GM12878 (cell line): Measurements from ENCODE around the gene ADRA2C. TPM values are rescaled to one million over a fixed set of nuclear protein-coding genes. Genes with fewer than 3 reads are reported as not detected.

Experiments used
- ATAC-seq: fragments of 200-7000 bp; cut with Tn5 transposase; 3 replicates; pipeline ENCODE4 v1.9.1; 2020; ENCODE audit warnings: mild to moderate bottlenecking, moderate library complexity
- BruUV-seq: library from RNA; stranded (reverse); fragments of 400-500 nt; replicated peaks from 2 replicates; lab custom pipeline; 2021; lab: Mats Ljungman, UMichigan
- CTCF ChIA-PET: fragments of 300-600 bp; sonication (Branson Sonifier 250); formaldehyde crosslinking; extraction: SDS; loops from one replicate; lab custom pipeline; 2021; ENCODE audit warnings: inconsistent platforms; lab: Yijun Ruan, JAX
- POLR2A ChIA-PET: fragments of 350-600 bp; formaldehyde crosslinking; extraction: SDS; loops from one replicate; lab custom pipeline; 2021; ENCODE audit warnings: inconsistent platforms; lab: Charles Lee
- RAD21 ChIA-PET: fragments of 300-600 bp; sonication (Branson Sonifier 250); formaldehyde crosslinking; loops from one replicate; lab custom pipeline; 2023; ENCODE audit warnings: antibody characterized with exemption; ENCODE audit not compliant: unreplicated experiment; lab: Charles Lee
- SMC1A ChIA-PET: fragments of 300-600 bp; sonication (Branson Sonifier 250); formaldehyde crosslinking; loops from one replicate; lab custom pipeline; 2023; ENCODE audit not compliant: unreplicated experiment, uncharacterized antibody; lab: Charles Lee
- DNase-seq: peaks from one replicate; pipeline ENCODE4 v3.0.0-alpha.2; 2011; ENCODE audit warnings: low read depth, low spot score
- FAIRE-seq: peaks from 3 replicates; lab custom pipeline; 2011; peaks lifted over from hg19 to GRCh38; lab: Jason Lieb, UNC
- H2AFZ ChIP-seq: 2 replicates; pipeline ENCODE4 v1.6.0; 2011; ENCODE audit warnings: low read depth, low read length, control low read depth; ENCODE audit not compliant: control insufficient read depth
- H3K27ac ChIP-seq: 2 replicates; pipeline ENCODE4 v1.5.1; 2011; ENCODE audit warnings: control low read depth; ENCODE audit not compliant: control insufficient read depth, insufficient read depth
- H3K27me3 ChIP-seq, 2 experiments: replicated peaks in 1 of 2; 2 replicates each; pipeline versions ENCODE4 v1.6.0 to v1.6.1; 2011; ENCODE audit warnings: low read length in 1 of 2; ENCODE audit not compliant: control insufficient read depth in 2 of 2, insufficient read depth in 2 of 2
- H3K36me3 ChIP-seq, 2 experiments: 2 replicates each; pipeline ENCODE4 v1.5.1; 2011; ENCODE audit warnings: low read length in 1 of 2; ENCODE audit not compliant: control insufficient read depth in 2 of 2, insufficient read depth in 2 of 2
- H3K4me1 ChIP-seq: 2 replicates; pipeline ENCODE4 v1.6.1; 2011; ENCODE audit warnings: mild to moderate bottlenecking, low read length, moderate library complexity, mixed read lengths; ENCODE audit not compliant: control insufficient read depth, insufficient read depth
- H3K4me2 ChIP-seq: 2 replicates; pipeline ENCODE4 v1.6.0; 2011; ENCODE audit warnings: control low read depth; ENCODE audit not compliant: control insufficient read depth, insufficient read depth
- H3K4me3 ChIP-seq: fragments of 200-600 bp; sonication (generic); 2 replicates; pipeline ENCODE4 v1.5.1; 2016
- H3K79me2 ChIP-seq: 2 replicates; pipeline ENCODE4 v1.6.0; 2011; ENCODE audit warnings: low read length; ENCODE audit not compliant: control insufficient read depth, insufficient read depth
- H3K9ac ChIP-seq: 2 replicates; pipeline ENCODE4 v1.8.0; 2011; ENCODE audit warnings: low read length, control low read depth, mixed read lengths; ENCODE audit not compliant: control insufficient read depth, insufficient read depth
- H3K9me3 ChIP-seq: replicated peaks from 3 replicates; pipeline ENCODE4 v1.5.1; 2011; ENCODE audit warnings: mild to moderate bottlenecking, low read length; ENCODE audit not compliant: control insufficient read depth, insufficient read depth
- H4K20me1 ChIP-seq: 2 replicates; pipeline ENCODE4 v1.6.0; 2011; ENCODE audit not compliant: control insufficient read depth, insufficient read depth
- ATF7 ChIP-seq: fragments of 450-650 bp; IDR thresholded peaks from 2 replicates; pipeline ENCODE4 v1.6.1; 2016; ENCODE audit warnings: low read depth, mild to moderate bottlenecking
- EED ChIP-seq: sonication (generic); IDR thresholded peaks from 2 replicates; pipeline ENCODE4 v1.6.1; 2016; ENCODE audit warnings: antibody characterized with exemption, low read depth
- KLF5 ChIP-seq: fragments of 450-650 bp; IDR thresholded peaks from 2 replicates; pipeline ENCODE4 v1.6.1; 2014; ENCODE audit warnings: mild to moderate bottlenecking; ENCODE audit not compliant: partially characterized antibody
- POLR2AphosphoS5 ChIP-seq: IDR thresholded peaks from 2 replicates; pipeline ENCODE4 v1.6.1; 2011; ENCODE audit warnings: mild to moderate bottlenecking, low read length, inconsistent platforms
- REST ChIP-seq: IDR thresholded peaks from 2 replicates; pipeline ENCODE4 v1.6.1; 2012; ENCODE audit warnings: mild to moderate bottlenecking, low read depth, low read length
- SPI1 ChIP-seq: IDR thresholded peaks from 2 replicates; pipeline ENCODE4 v1.6.1; 2011; ENCODE audit warnings: low read depth, mild to moderate bottlenecking, low read length, moderate library complexity, borderline replicate concordance; ENCODE audit not compliant: insufficient read depth
- TAF1 ChIP-seq: IDR thresholded peaks from 2 replicates; pipeline ENCODE4 v1.6.1; 2011; ENCODE audit warnings: mild to moderate bottlenecking, low read depth, low read length, borderline replicate concordance
- ZNF622 ChIP-seq: fragments of 450-650 bp; IDR thresholded peaks from 2 replicates; pipeline ENCODE4 v1.6.1; 2017; ENCODE audit warnings: mild to moderate bottlenecking, inconsistent platforms
- WGBS: methylation state at CpG from one replicate; pipeline ENCODE4 v1.1.6; 2016; ENCODE audit warnings: low lambda C conversion rate; ENCODE audit not compliant: insufficient replicate concordance, insufficient coverage; ENCODE audit errors: missing lambda C conversion rate; 5-methylcytosine and 5-hydroxymethylcytosine counted together
- in situ Hi-C: fragments of 300-500 bp; cut with MboI; formaldehyde crosslinking; loops from 9 replicates; pipeline ENCODE4 v1.14.3; 2018; ENCODE audit warnings: mixed read lengths
- intact Hi-C: fragments of 100-400 bp; cut with micrococcal nuclease; formaldehyde crosslinking; loops from one replicate; pipeline ENCODE4 v1.14.2; 2022; ENCODE audit not compliant: unreplicated experiment
- polyA plus RNA-seq, 11 experiments: library from polyadenylated mRNA; depleted of rRNA in 4 of 11; unstranded in 6 of 11; stranded (reverse) in 5 of 11; fragments of >200 nt; fragmentation: Nextera tagmentation in 4 of 11; fragmentation: Illumina TruSeq in 1 of 11; extraction: Ambion mirVana in 4 of 11; extraction: Trizol in 1 of 11; gene quantifications; 1 replicate in 1 of 11; 2 replicates in 10 of 11; pipeline versions ENCODE4 v1.2.1 to v1.2.3, GENCODE V29; 2011 to 2016; ENCODE audit warnings: inconsistent platforms in 2 of 11, missing spikeins in 2 of 11, low read depth in 1 of 11
- total RNA-seq, 4 experiments: library from RNA; depleted of rRNA in 3 of 4; stranded (reverse); fragments of >200 nt in 3 of 4; fragmentation: Illumina TruSeq in 1 of 4; extraction: Trizol in 1 of 4; gene quantifications; 2 replicates each; pipeline versions ENCODE4 v1.2.1 to v1.2.3, GENCODE V29; 2013 to 2021
- TF ChIP-seq, protein P1 (sequence below): fragments of 450-650 bp; IDR thresholded peaks from 2 replicates; pipeline ENCODE4 v1.6.1; 2017; ENCODE audit warnings: low read depth, mild to moderate bottlenecking, moderate library complexity
- TF ChIP-seq, protein P2 (sequence below): IDR thresholded peaks from 2 replicates; pipeline ENCODE4 v1.6.1; 2011; ENCODE audit warnings: mild to moderate bottlenecking, low read depth, low read length, moderate library complexity; ENCODE audit not compliant: insufficient replicate concordance
- TF ChIP-seq, protein P3 (sequence below): IDR thresholded peaks from 2 replicates; pipeline ENCODE4 v1.6.1; 2012; ENCODE audit warnings: improper control_type of control experiment, low read depth, low read length; ENCODE audit not compliant: insufficient replicate concordance

Gene ADRA2C
- total and polyA plus RNA-seq, 10 of the 15 experiments (the other 5 are each of a cell fraction or from before 2014, with no cell fraction given), result 0.15 TPM; not detected in 9

GRCh38 chr4:3768842-3769641 is 2.9 kb downstream of the ADRA2C start:
- SMC1A ChIA-PET, result no interaction called here
- no peak for ATAC-seq
- H3K27me3 ChIP-seq, result peaks cover 0 to 4% of the 10 kb centered on the region in 2 experiments; a peak in 2 of 4 replicates
- H4K20me1 ChIP-seq, result no peaks in the 10 kb centered on the region
- H3K4me2 ChIP-seq, result no peak overlapping the region
- no TSS peak for BruUV-seq
- no peak overlapping the region for H3K27ac ChIP-seq
- CTCF ChIA-PET, result no interaction called here
- H3K36me3 ChIP-seq, result no peaks in the 10 kb centered on the region
- H3K9me3 ChIP-seq, result no peaks in the 10 kb centered on the region; the same call in 2 of the 3 replicates
- no peaks in the 10 kb centered on the region for H3K4me1 ChIP-seq
- in situ Hi-C loops (no loop called here), intact Hi-C loops (no loop called here)
- no peak for DNase-seq
- H3K79me2 ChIP-seq, result no peaks in the 10 kb centered on the region
- no peak overlapping the region for H2AFZ ChIP-seq
- H3K9ac ChIP-seq, result no peak overlapping the region
- POLR2A ChIA-PET, result no interaction called here
- 23% methylated on average over 14 of the region's 14 CpGs for WGBS
- RAD21 ChIA-PET, result no interaction called here
- H3K4me3 ChIP-seq, result no peak overlapping the region
- no peak for FAIRE-seq
- TF ChIP-seq TAF1, result no peak
- no peak for TF ChIP-seq REST
- TF ChIP-seq, protein P1, sequence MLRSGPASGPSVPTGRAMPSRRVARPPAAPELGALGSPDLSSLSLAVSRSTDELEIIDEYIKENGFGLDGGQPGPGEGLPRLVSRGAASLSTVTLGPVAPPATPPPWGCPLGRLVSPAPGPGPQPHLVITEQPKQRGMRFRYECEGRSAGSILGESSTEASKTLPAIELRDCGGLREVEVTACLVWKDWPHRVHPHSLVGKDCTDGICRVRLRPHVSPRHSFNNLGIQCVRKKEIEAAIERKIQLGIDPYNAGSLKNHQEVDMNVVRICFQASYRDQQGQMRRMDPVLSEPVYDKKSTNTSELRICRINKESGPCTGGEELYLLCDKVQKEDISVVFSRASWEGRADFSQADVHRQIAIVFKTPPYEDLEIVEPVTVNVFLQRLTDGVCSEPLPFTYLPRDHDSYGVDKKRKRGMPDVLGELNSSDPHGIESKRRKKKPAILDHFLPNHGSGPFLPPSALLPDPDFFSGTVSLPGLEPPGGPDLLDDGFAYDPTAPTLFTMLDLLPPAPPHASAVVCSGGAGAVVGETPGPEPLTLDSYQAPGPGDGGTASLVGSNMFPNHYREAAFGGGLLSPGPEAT, result no peak
- no peak for TF ChIP-seq ZNF622
- no peak for TF ChIP-seq EED
- TF ChIP-seq, protein P2, sequence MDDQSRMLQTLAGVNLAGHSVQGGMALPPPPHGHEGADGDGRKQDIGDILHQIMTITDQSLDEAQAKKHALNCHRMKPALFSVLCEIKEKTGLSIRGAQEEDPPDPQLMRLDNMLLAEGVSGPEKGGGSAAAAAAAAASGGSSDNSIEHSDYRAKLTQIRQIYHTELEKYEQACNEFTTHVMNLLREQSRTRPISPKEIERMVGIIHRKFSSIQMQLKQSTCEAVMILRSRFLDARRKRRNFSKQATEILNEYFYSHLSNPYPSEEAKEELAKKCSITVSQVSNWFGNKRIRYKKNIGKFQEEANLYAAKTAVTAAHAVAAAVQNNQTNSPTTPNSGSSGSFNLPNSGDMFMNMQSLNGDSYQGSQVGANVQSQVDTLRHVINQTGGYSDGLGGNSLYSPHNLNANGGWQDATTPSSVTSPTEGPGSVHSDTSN, result no peak
- TF ChIP-seq POLR2AphosphoS5, result no peak
- no peak for TF ChIP-seq KLF5
- TF ChIP-seq, protein P3, sequence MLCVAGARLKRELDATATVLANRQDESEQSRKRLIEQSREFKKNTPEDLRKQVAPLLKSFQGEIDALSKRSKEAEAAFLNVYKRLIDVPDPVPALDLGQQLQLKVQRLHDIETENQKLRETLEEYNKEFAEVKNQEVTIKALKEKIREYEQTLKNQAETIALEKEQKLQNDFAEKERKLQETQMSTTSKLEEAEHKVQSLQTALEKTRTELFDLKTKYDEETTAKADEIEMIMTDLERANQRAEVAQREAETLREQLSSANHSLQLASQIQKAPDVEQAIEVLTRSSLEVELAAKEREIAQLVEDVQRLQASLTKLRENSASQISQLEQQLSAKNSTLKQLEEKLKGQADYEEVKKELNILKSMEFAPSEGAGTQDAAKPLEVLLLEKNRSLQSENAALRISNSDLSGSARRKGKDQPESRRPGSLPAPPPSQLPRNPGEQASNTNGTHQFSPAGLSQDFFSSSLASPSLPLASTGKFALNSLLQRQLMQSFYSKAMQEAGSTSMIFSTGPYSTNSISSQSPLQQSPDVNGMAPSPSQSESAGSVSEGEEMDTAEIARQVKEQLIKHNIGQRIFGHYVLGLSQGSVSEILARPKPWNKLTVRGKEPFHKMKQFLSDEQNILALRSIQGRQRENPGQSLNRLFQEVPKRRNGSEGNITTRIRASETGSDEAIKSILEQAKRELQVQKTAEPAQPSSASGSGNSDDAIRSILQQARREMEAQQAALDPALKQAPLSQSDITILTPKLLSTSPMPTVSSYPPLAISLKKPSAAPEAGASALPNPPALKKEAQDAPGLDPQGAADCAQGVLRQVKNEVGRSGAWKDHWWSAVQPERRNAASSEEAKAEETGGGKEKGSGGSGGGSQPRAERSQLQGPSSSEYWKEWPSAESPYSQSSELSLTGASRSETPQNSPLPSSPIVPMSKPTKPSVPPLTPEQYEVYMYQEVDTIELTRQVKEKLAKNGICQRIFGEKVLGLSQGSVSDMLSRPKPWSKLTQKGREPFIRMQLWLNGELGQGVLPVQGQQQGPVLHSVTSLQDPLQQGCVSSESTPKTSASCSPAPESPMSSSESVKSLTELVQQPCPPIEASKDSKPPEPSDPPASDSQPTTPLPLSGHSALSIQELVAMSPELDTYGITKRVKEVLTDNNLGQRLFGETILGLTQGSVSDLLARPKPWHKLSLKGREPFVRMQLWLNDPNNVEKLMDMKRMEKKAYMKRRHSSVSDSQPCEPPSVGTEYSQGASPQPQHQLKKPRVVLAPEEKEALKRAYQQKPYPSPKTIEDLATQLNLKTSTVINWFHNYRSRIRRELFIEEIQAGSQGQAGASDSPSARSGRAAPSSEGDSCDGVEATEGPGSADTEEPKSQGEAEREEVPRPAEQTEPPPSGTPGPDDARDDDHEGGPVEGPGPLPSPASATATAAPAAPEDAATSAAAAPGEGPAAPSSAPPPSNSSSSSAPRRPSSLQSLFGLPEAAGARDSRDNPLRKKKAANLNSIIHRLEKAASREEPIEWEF, result no peak
- TF ChIP-seq SPI1, result no peak
- no peak for TF ChIP-seq ATF7
